Breast epithelium (tissue), 3 donors: Measurements from ENCODE around the gene COL25A1.

Experiments
- POLR2A ChIP-seq: fragments of 450-650 bp; IDR thresholded peaks from one replicate; pipeline ENCODE4 v1.6.1; 2016; ENCODE audit warnings: antibody characterized with exemption, mild to moderate bottlenecking, moderate library complexity
- POLR2AphosphoS5 ChIP-seq, 3 donors: sonication (generic); formaldehyde crosslinking; IDR thresholded peaks; one replicate each; pipeline ENCODE4 v1.6.1; 2017; ENCODE audit warnings: antibody characterized with exemption in 3 of 3
- TF ChIP-seq, protein P1 (sequence below), 3 donors: fragments of 450-650 bp; IDR thresholded peaks; one replicate each; pipeline ENCODE4 v1.5.1; 2016 to 2017; ENCODE audit warnings: antibody characterized with exemption in 3 of 3, mild to moderate bottlenecking in 3 of 3, moderate library complexity in 3 of 3

DNA sequence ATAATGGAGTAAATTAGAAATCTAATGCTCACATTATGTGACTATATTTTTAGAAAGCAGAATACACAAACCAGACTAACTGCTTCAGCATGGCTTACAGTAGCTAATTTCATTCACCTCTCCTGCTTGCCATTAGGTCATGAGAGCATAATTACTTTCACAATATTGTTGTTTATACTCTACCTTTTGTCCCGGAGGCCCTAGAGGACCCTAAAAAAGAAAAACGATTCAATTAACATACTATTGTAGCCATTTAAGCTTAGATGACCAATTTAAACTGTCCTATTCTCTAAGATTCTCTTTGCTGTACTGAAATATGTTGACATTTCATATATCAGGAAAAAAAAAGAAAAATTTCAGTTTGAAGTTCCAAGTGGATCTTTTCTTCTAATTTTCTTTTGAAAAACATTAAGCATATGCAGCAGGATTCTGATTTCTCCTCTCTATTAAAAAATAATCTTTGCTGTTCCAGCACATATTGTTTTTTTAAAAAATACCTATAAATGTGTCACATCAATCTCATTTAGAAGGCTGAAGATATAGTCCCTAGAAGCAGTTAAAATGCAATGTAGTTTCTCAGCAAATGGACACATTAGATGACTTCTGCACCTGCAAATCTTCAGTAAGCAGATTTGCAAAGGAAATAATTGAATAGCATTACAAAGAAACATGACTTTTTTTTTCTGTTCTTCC lies 381.9 kb downstream of the COL25A1 start:
- TF ChIP-seq POLR2A (no peak), POLR2AphosphoS5 (IDR thresholded peaks at IDR 0.05) (no peak)
- TF ChIP-seq, protein P1, sequence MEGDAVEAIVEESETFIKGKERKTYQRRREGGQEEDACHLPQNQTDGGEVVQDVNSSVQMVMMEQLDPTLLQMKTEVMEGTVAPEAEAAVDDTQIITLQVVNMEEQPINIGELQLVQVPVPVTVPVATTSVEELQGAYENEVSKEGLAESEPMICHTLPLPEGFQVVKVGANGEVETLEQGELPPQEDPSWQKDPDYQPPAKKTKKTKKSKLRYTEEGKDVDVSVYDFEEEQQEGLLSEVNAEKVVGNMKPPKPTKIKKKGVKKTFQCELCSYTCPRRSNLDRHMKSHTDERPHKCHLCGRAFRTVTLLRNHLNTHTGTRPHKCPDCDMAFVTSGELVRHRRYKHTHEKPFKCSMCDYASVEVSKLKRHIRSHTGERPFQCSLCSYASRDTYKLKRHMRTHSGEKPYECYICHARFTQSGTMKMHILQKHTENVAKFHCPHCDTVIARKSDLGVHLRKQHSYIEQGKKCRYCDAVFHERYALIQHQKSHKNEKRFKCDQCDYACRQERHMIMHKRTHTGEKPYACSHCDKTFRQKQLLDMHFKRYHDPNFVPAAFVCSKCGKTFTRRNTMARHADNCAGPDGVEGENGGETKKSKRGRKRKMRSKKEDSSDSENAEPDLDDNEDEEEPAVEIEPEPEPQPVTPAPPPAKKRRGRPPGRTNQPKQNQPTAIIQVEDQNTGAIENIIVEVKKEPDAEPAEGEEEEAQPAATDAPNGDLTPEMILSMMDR (IDR thresholded peaks at IDR 0.05), result no peak
